ENCODE results near the gene ZNF432. TPM values are rescaled to one million over a fixed set of nuclear protein-coding genes. Genes with fewer than 3 reads are reported as not detected.

ZNF432 gene
- total RNA-seq, 1 donor from 2014 or later = 15.5 TPM

DNA sequence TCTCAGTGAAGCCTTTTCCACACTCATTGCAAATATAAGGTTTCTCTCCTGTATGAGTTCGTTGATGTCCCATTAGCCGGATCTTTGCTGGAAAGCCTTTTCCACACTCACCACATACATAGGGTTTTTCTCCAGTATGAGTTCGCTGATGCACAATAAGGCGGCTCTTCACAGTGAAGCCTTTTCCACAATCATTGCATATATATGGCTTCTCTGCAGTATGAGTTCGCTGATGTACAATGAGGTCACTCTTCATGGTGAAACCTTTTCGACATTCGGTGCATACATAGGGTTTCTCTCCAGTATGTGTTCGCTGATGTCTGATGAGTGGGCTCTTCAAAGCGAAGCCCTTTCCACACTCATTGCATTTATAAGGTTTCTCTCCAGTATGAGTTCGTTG lies 55.2 kb downstream of the ZNF432 start:
- DNase-seq (ENCODE audit: low spot score) = no peak
- intact Hi-C loops (cut with micrococcal nuclease) = no loop called here

DNA sequence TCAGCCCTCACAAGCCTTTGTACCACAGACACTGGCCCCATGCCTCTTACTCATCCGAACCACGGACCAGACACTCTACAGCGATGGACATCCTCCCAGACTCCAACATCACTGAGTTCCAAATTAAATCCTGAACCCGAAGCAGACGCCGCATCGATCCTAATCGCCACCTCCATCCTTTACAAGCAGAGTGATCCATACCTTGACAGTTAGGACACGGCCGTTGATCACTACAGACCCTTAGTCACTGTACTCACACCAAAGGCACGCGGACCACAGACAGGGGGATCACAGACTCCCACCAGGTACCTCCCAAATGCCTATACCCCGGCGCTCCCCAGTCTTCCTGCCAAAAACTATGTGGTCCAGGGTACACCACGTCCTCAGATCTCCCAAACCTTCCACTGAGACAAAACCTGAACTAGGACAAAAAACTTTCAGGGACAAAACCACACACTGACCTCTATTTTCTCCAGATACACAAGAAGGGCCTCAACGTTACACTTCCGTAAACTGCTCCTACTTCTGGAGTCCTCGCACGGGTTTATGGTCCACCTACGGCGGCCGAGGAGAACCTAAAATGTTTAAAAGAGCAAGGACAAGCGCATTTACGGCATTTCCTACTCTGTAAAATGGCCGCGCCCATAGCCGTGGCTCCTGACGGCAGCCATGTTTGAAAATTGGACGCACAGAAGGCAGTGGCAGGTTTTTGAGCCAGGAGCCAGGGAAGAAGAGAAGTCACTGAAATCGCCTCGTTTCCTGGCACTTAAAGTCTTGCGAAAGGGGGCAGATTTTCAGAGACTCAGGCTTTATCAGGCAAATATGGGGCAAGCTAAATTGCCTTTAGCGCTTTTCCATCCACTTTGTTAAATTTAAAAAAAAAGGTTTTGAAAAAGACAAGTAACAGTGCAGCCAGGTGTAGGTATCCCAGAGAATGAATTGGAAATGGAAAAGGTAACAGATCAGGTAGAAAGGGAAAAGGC lies 62.0 kb downstream of the ZNF432 start, which contains the start of gene ZNF350:
Gene ZNF350 (minus strand): TSS at position 532 of the 983 bp plus-strand sequence. CDS start 12,480 bp downstream, outside the sequence.
- peak; percentile 84 for DNase-seq (ENCODE audit: low spot score)
- Mint-ChIP-seq H3K9me3 (peaks cover 69% of the 10 kb centered on the region), H3K36me3 (ENCODE audit: low read depth) (peaks cover 61% of the 10 kb centered on the region), H3K27me3 (ENCODE audit: low read depth) (no peaks in the 10 kb centered on the region), H3K27ac (peak within 1 kb of the TSS; percentile 89), H3K4me1 (ENCODE audit: low read depth) (peaks cover 8% of the 10 kb centered on the region), H3K4me3 (ENCODE audit: low read depth) (peak within 1 kb of the TSS; percentile 95)
- intact Hi-C loops (cut with micrococcal nuclease) = loop anchor here (1.0 to 5.0 kb wide), 6 partner anchors 22 to 201 kb away; partner anchors contain the start of genes ZNF613, ZNF614, ZNF615 and ZNF649

More for the DNA sequence above, 55.2 kb downstream of the ZNF432 start:
- no peak overlapping the region for H3K4me3 Mint-ChIP-seq (ENCODE audit: low read depth)
- H3K9me3 Mint-ChIP-seq = peaks cover 89% of the 10 kb centered on the region
- no peaks in the 10 kb centered on the region for H3K4me1 Mint-ChIP-seq (ENCODE audit: low read depth)
- H3K27me3 Mint-ChIP-seq (ENCODE audit: low read depth) = no peaks in the 10 kb centered on the region
- peaks cover 77% of the 10 kb centered on the region for H3K36me3 Mint-ChIP-seq (ENCODE audit: low read depth)
- H3K27ac Mint-ChIP-seq = no peak overlapping the region

DNA sequence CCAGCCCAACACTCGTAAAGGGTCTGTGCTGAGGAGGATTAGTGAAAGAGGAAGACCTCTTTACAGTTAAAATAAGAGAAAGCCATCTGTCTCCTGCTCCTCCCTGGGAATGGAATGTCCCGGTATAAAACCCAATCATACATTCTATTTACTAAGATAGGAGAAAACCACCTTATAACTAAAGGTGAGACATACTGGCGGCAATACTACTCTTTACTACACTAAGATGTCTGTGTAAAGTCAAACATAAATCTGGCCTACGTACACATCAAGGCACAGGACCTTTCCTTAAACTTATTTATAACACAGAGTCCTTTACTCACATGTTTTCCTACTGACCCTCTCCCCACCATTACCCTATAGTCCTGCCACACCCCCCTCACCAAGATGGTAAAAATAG lies 65.3 kb downstream of the ZNF432 start:
- H3K27me3 Mint-ChIP-seq (ENCODE audit: low read depth) = no peaks in the 10 kb centered on the region

More for the DNA sequence above, 65.3 kb downstream of the ZNF432 start:
- Mint-ChIP-seq H3K4me3 (ENCODE audit: low read depth) (no peak overlapping the region), H3K36me3 (ENCODE audit: low read depth) (peaks cover 77% of the 10 kb centered on the region), H3K4me1 (ENCODE audit: low read depth) (peaks cover 8% of the 10 kb centered on the region), H3K9me3 (peaks cover 78% of the 10 kb centered on the region), H3K27ac (no peak overlapping the region)
- intact Hi-C loops (cut with micrococcal nuclease) = no loop called here
- no peak for DNase-seq (ENCODE audit: low spot score)

Other genes with a start within 250 kb of the ZNF432 start
- gene ZNF577, start 160.9 kb downstream of the ZNF432 start, total RNA-seq = 5.8 and 6.0 TPM in 2 replicates
- 11.8 and 12.1 TPM in 2 replicates for gene ZNF649, start 143.8 kb downstream of the ZNF432 start, total RNA-seq
- gene ZNF613, start 121.4 kb downstream of the ZNF432 start, total RNA-seq = 3.6 and 3.8 TPM in 2 replicates
- 9.1 and 9.2 TPM in 2 replicates for gene ZNF350, start 62.0 kb downstream of the ZNF432 start, total RNA-seq
- 6.3 and 6.7 TPM in 2 replicates for gene ZNF615, start 40.6 kb downstream of the ZNF432 start, total RNA-seq
- 9.2 and 9.6 TPM in 2 replicates for gene ZNF614, start 20.5 kb downstream of the ZNF432 start, total RNA-seq
- gene ZNF841, start 46.9 kb upstream of the ZNF432 start, total RNA-seq = 13.2 and 15.0 TPM in 2 replicates
- 6.6 and 8.5 TPM in 2 replicates for gene ZNF616, start 91.1 kb upstream of the ZNF432 start, total RNA-seq
- gene ZNF836, start 122.8 kb upstream of the ZNF432 start, total RNA-seq = 7.2 and 8.8 TPM in 2 replicates
- 218 and 225 TPM in 2 replicates for gene PPP2R1A, start 141.2 kb upstream of the ZNF432 start, total RNA-seq
- gene ZNF766, start 220.7 kb upstream of the ZNF432 start, total RNA-seq = 15.9 and 18.2 TPM in 2 replicates
- 3.2 and 3.6 TPM in 2 replicates for gene ZNF480, start 248.3 kb upstream of the ZNF432 start, total RNA-seq

Data from activated T-helper 2 cell treated with anti-CD3 and anti-CD28 coated beads, Interferon-gamma antibody, Interleukin-2, Interleukin-4, amounts not matched to agents 10 μg/mL and 5 μg/mL and 100 μg/mL, durations not matched to agents 14 hours and 24 hours and 36 hours (primary cell).